ENCODE data around the gene INHBB. TPM values are rescaled to one million over a fixed set of nuclear protein-coding genes. Genes with fewer than 3 reads are reported as not detected.

The INHBB gene
- polyA plus RNA-seq, 4 donors = 0.07 to 3.2 (median 0.27) TPM; not detected in 1

GRCh38 chr2:120400551-120400950 is 54.6 kb downstream of the INHBB start:
- no peak for DNase-seq

More at GRCh38 chr2:120400551-120400950, 54.6 kb downstream of the INHBB start:
- no peak for FAIRE-seq
- H3K9me3 ChIP-seq (ENCODE audit: control insufficient read depth in 2 of 2, insufficient read depth in 1 of 2, low read depth in 1 of 2, low read length in 1 of 2) = no peaks in the 10 kb centered on the region
- no peaks in the 10 kb centered on the region for H3K4me1 ChIP-seq (ENCODE audit: control insufficient read depth in 3 of 3, insufficient read depth in 2 of 3, low read depth in 1 of 3, low read length in 2 of 3)
- WGBS, 3 donors = 68 to 89% (median 74%) methylated on average over 11 of the region's 11 CpGs
- H3K27ac ChIP-seq (ENCODE audit: low read depth in 1 of 3, low read length in 2 of 3) = no peak overlapping the region
- H3K27me3 ChIP-seq (ENCODE audit: control insufficient read depth in 3 of 3, insufficient read depth in 3 of 3, low read length in 3 of 3) = no peaks in the 10 kb centered on the region
- H3K4me3 ChIP-seq (ENCODE audit: low read depth in 1 of 3, low read length in 3 of 3) = no peak overlapping the region
- no peaks in the 10 kb centered on the region for H3K36me3 ChIP-seq (ENCODE audit: control insufficient read depth in 3 of 3, insufficient read depth in 2 of 3, low read depth in 1 of 3, low read length in 3 of 3)

Other genes with a start within 250 kb of the INHBB start
- gene TMEM185B, start 122.7 kb upstream of the INHBB start, polyA plus RNA-seq = 10 to 100 TPM in 2 of 4 donors, 1 to 10 TPM in 2; 2.0 to 28.3 (median 6.9) TPM
- 100 to 1,000 TPM in 1 of 4 donors, 10 to 100 TPM in 3; 61.8 to 141 (median 75.3) TPM for gene RALB, start 93.3 kb upstream of the INHBB start, polyA plus RNA-seq

Data from small intestine (tissue), 7 donors.